Retinal pigment epithelial cell (primary cell): Measurements from ENCODE around the gene PITPNC1.
A peak's percentile ranks its signal among the peaks of the same experiment; 100 is the strongest.

Experiments used
- DNase-seq: peaks from one replicate; pipeline ENCODE4 v3.0.0-alpha.2; 2010; ENCODE audit warnings: low read depth
- H3K4me3 ChIP-seq: 2 replicates; pipeline ENCODE4 v1.5.1; 2011; ENCODE audit warnings: mild to moderate bottlenecking, low read length, control low read depth, moderate library complexity
- CTCF ChIP-seq: conservative IDR thresholded peaks from 2 replicates; pipeline ENCODE4 v1.5.1; 2011; ENCODE audit warnings: low read depth, low read length, control low read depth, inconsistent platforms

The PITPNC1 gene

GRCh38 chr17:67390646-67391361, 13.7 kb downstream of the PITPNC1 start:
- no peak overlapping the region for H3K4me3 ChIP-seq
- peak; percentile 83 for DNase-seq
- no peak for TF ChIP-seq CTCF

GRCh38 chr17:67392111-67392510, 15.0 kb downstream of the PITPNC1 start:
- no peak for DNase-seq
- TF ChIP-seq CTCF, result no peak
- no peak overlapping the region for H3K4me3 ChIP-seq

GRCh38 chr17:67393809-67394397, 16.8 kb downstream of the PITPNC1 start:
- no peak overlapping the region for H3K4me3 ChIP-seq
- TF ChIP-seq CTCF, result no peak
- no peak for DNase-seq

- no peak for TF ChIP-seq CTCF
- H3K4me3 ChIP-seq, result no peak overlapping the region
- DNase-seq, result no peak
These were observed 22.6 kb downstream of the PITPNC1 start for GRCh38 chr17:67399676-67400075.

- TF ChIP-seq CTCF, result no peak
- DNase-seq, result peak; percentile 55
- no peak overlapping the region for H3K4me3 ChIP-seq
These were observed 23.1 kb downstream of the PITPNC1 start for GRCh38 chr17:67400193-67400592.

- DNase-seq, result no peak
- no peak for TF ChIP-seq CTCF
- H3K4me3 ChIP-seq, result no peak overlapping the region
These were observed 24.0 kb downstream of the PITPNC1 start for GRCh38 chr17:67401106-67401505.
